ENCODE measurements around the gene PGBD5. TPM values are rescaled to one million over a fixed set of nuclear protein-coding genes. Genes with fewer than 3 reads are reported as not detected.
A peak's percentile ranks its signal among the peaks of the same experiment; 100 is the strongest.

PGBD5 gene
- polyA plus RNA-seq, 1 of the 3 experiments (the other 2 are of a cell fraction), result 0.15 TPM

GRCh38 chr1:230415405-230416132, 10.6 kb downstream of the PGBD5 start (continued):
- peak in 1 of 2 experiments; percentile 73; a peak in 2 of 4 replicates for TF ChIP-seq EP300 (IDR thresholded peaks at IDR 0.05; ENCODE audit: borderline replicate concordance in 1 of 2, low read depth in 1 of 2, low read length in 1 of 2)
- peak; percentile 99 for TF ChIP-seq MXI1 (IDR thresholded peaks at IDR 0.05; ENCODE audit: low read depth, low read length)
- TF ChIP-seq SIN3A (IDR thresholded peaks at IDR 0.05; ENCODE audit: borderline replicate concordance, low read depth, low read length), result no peak
- TF ChIP-seq CHD2 (IDR thresholded peaks at IDR 0.05; ENCODE audit: low read length, partially characterized antibody), result peak; percentile 35
- TF ChIP-seq TCF12 (IDR thresholded peaks at IDR 0.05), result no peak
- peak; percentile 6; the same call in 1 of the 2 replicates for TF ChIP-seq RAD21 (IDR thresholded peaks at IDR 0.05; ENCODE audit: low read length)
- TF ChIP-seq, protein P1, sequence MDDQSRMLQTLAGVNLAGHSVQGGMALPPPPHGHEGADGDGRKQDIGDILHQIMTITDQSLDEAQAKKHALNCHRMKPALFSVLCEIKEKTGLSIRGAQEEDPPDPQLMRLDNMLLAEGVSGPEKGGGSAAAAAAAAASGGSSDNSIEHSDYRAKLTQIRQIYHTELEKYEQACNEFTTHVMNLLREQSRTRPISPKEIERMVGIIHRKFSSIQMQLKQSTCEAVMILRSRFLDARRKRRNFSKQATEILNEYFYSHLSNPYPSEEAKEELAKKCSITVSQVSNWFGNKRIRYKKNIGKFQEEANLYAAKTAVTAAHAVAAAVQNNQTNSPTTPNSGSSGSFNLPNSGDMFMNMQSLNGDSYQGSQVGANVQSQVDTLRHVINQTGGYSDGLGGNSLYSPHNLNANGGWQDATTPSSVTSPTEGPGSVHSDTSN (IDR thresholded peaks at IDR 0.05), result no peak
- no peak for TF ChIP-seq MEF2A (IDR thresholded peaks at IDR 0.05; ENCODE audit: borderline replicate concordance, low read depth)
- TF ChIP-seq ELF1 (IDR thresholded peaks at IDR 0.05), result no peak
- TF ChIP-seq MAX (IDR thresholded peaks at IDR 0.05; ENCODE audit: low read depth), result no peak
- no peak for TF ChIP-seq RFX5 (IDR thresholded peaks at IDR 0.05; ENCODE audit: low read length)

GRCh38 chr1:230414694-230415093, 11.4 kb downstream of the PGBD5 start:
- H3K4me2 ChIP-seq, result no peak overlapping the region
- H3K4me1 ChIP-seq (ENCODE audit: control insufficient read depth in 1 of 2, insufficient read depth in 2 of 2, low read depth in 1 of 2, low read length in 1 of 2), result peaks cover 0 to 32% of the 10 kb centered on the region in 2 experiments; a peak in 2 of 4 replicates
- ChIA-PET POLR2A (no interaction called here), CTCF (interaction anchor here (1.0 to 1.6 kb wide), 4 partner anchors 9 to 227 kb away, joined by 3 to 5 read pairs (median 4); partner anchors contain the start of gene COG2)
- no peak overlapping the region for H2AFZ ChIP-seq (ENCODE audit: low read depth)
- no peaks in the 10 kb centered on the region for H3K9me3 ChIP-seq
- TF ChIP-seq NFIC (IDR thresholded peaks at IDR 0.05; ENCODE audit: borderline replicate concordance) (no peak), USF1 (IDR thresholded peaks at IDR 0.05; ENCODE audit: borderline replicate concordance, low read depth) (no peak), MEF2A (IDR thresholded peaks at IDR 0.05; ENCODE audit: borderline replicate concordance, low read depth) (no peak), MXI1 (IDR thresholded peaks at IDR 0.05; ENCODE audit: low read depth, low read length) (no peak), RFX5 (IDR thresholded peaks at IDR 0.05; ENCODE audit: low read length) (no peak), YY1 (IDR thresholded peaks at IDR 0.05; ENCODE audit: low read depth) (no peak), MAX (IDR thresholded peaks at IDR 0.05; ENCODE audit: low read depth) (no peak), NRF1 (IDR thresholded peaks at IDR 0.05; ENCODE audit: low read depth, low read length) (no peak), EZH2phosphoT487 (IDR thresholded peaks at IDR 0.05; ENCODE audit: borderline replicate concordance, low read depth) (no peak), GATA2 (CRISPR knock-in tag; IDR thresholded peaks at IDR 0.05) (no peak), SMC3 (IDR thresholded peaks at IDR 0.05; ENCODE audit: low read depth, low read length) (no peak), RXRA (IDR thresholded peaks at IDR 0.05; ENCODE audit: borderline replicate concordance, low read depth) (no peak)
- H4K20me1 ChIP-seq (ENCODE audit: insufficient read depth), result no peaks in the 10 kb centered on the region
- H3K27me3 ChIP-seq (ENCODE audit: insufficient read depth), result no peaks in the 10 kb centered on the region
- no peak overlapping the region for H3K4me3 ChIP-seq (ENCODE audit: low read depth in 2 of 2, low read length in 1 of 2)
- peak overlapping the region in 1 of 2 experiments; percentile 91; a peak in 1 of 4 replicates for H3K27ac ChIP-seq (ENCODE audit: low read depth in 2 of 2, low read length in 1 of 2)
- no peaks in the 10 kb centered on the region for H3F3A ChIP-seq (replicated peaks; ENCODE audit: insufficient read depth)
- H3K79me2 ChIP-seq (ENCODE audit: insufficient read depth), result no peaks in the 10 kb centered on the region
- no peaks in the 10 kb centered on the region for H3K36me3 ChIP-seq (replicated peaks in 1 of 2; ENCODE audit: control insufficient read depth in 1 of 2, insufficient read depth in 2 of 2, low read length in 1 of 2)
- DNase-seq, result no peak
- no peak overlapping the region for H3K9ac ChIP-seq
- no peaks in the 10 kb centered on the region for H3K9me2 ChIP-seq
- WGBS (ENCODE audit: low lambda C conversion rate), result 8% methylated on average over 4 of the region's 4 CpGs

All from SK-N-SH (cell line).